HG02840 (cell line): ENCODE results near the gene EYS.
"Not testable (repeated sequence)": the region's sequence is repeated elsewhere in the genome, so short reads cannot be mapped to it uniquely, and the experiment has no call there.

Source experiments
- ATAC-seq: cut with Tn5 transposase; IDR thresholded peaks from one replicate; pipeline ENCODE4 v1.9.1; 2021; ENCODE audit warnings: mild to moderate bottlenecking, moderate library complexity, moderate number of reproducible peaks; ENCODE audit not compliant: unreplicated experiment, low FRiP score

Gene EYS

GRCh38 chr6:64288351-64288750 is 1418.7 kb downstream of the EYS start:
- no peak for ATAC-seq

DNA sequence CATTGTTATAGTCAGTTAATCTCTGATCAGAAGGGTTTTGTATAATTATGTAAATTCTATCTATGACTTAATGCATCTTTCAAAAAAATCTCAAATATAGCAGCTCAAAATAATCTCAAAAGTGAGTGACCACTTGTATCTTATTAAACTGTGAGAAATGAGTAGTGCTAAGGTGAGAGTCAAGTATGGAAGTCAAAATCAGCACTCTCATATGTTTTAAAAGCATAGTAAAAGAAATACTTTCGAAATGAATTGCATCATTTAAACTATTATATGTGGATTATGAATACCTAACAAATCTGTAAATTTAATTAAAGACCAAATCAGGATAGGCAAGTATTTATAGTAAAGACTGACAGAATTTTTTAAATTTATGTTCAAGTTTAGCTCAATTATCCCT is 1425.9 kb downstream of the EYS start:
- ATAC-seq = no peak

- no peak for ATAC-seq
Observed at GRCh38 chr6:64280569-64280968, 1426.5 kb downstream of the EYS start.

DNA sequence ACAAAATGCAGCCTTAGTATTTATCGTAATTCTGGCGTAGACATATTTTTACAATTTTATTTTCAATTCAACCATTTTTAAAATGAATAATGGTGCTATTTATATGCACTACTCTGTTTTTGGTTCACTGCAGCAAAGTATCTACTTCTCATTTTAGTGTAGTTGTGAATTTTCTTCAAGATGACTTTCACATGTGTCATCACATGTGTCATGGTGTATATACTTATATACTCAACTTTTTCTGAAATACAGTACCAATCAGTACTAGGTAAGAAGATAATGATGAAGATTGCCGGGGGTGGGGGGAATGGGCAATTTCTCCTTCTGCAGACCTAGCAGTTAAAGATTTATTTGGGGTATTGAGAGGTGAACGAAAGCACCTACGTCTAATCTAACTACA is 1436.9 kb downstream of the EYS start:
- ATAC-seq = no peak

DNA sequence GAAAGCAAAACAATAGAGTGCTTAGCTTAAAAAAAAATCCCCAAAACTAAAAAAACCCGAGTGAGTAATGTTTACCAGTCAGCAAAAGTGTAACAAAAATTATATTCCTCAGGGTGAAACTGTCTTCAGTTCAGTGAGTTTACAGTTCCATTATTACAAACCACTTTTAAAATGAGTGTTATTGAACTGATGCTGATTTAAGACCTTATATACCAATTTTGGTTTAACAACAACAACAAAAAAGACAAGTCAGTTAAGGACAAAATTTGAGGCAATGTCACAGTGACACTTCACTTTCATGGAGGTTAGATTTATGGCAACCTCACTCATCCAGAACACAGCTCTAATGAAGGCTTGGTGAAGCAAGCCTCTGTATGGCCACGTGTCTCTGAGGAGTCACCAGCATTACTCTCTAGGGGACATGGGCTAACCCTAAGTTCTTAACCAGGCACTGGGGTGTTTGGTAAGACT is 1440.6 kb downstream of the EYS start:
- ATAC-seq = peak; percentile 81

DNA sequence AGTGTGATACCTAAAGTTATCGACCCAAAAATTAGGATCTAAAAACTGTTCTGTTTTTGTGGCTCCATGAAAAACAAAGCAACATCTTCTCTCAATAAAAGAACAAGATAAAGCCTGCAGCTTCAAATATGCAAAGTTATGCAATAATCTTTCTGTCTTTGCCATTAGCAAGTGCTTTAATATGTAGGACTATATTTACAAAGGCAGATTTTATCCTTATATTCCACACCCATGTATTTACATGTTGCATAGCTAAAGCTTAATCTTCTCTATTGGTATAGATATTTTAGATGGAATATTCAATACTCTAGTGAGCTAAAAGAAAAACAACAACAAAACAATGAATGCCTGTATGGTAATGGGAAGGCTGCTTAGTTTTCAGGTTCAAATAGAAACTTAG is 1443.2 kb downstream of the EYS start:
- ATAC-seq = no peak

- no peak for ATAC-seq
Observed at GRCh38 chr6:64259372-64259771, 1447.7 kb downstream of the EYS start.

GRCh38 chr6:64258752-64259151 is 1448.3 kb downstream of the EYS start:
- ATAC-seq = no peak

DNA sequence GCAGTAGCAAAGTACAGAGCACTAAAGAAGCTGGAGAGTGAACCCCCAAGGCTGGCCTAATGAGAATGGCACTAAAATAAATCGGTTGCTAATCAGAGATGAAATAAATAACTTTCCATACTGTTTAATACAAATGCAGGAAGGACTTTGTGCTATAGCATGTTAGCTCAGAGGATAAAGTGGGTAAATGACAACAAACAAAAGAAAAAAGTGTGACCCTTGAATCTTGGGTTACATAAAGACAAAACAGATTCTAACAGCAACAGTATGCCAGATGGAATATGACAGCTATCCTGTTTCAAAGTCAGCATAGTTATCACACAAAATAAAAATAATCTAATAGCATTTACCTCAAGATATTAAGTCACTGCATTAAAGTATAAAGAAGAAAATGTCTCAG is 1448.7 kb downstream of the EYS start:
- ATAC-seq = no peak

GRCh38 chr6:64257586-64257985 is 1449.4 kb downstream of the EYS start:
- ATAC-seq = no peak

GRCh38 chr6:64256483-64256882 is 1450.5 kb downstream of the EYS start:
- no peak for ATAC-seq

- ATAC-seq = no peak
Observed at GRCh38 chr6:64255000-64255399, 1452.0 kb downstream of the EYS start.

GRCh38 chr6:64254558-64254957 is 1452.5 kb downstream of the EYS start:
- no peak for ATAC-seq

DNA sequence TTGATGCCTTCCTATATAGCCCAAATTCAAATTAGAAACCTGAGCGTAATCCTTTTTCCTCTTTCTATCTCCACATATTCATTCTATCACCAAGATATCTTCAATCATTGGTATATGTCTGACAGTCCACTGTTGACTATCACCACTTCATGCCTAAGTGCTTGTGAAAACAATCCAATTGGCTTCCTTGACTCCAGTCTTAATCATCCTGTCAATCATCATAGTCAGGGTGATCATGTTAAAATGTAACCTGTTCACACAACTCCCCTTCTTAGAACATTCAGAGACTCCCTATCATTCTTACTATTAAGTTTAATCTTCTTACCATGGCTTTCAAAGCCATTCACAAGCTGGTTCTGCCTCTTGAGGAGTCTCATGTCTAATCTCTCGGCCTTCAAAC is 1454.8 kb downstream of the EYS start:
- no peak for ATAC-seq

GRCh38 chr6:64250126-64250525 is 1456.9 kb downstream of the EYS start:
- no peak for ATAC-seq

GRCh38 chr6:64249115-64249514 is 1457.9 kb downstream of the EYS start:
- ATAC-seq = no peak

DNA sequence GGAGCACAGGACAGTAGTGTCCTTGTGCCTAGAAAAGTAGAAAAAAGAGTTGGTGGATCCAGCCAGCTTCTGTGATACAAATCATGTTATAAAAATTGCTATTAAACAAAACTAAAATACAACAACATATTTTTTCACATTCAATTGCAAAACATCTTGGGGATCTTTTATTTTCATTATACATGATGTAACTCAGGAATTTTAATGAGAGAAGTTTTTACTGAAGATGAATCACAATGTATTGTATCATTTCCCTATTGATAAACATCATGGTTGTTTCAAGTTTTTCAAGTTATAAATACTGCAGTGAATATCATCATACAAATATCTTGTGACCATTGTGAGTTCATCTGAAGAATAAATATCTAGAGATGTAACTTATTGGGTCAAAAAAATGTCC is 1463.4 kb downstream of the EYS start:
- no peak for ATAC-seq

- not testable (repeated sequence) for ATAC-seq
Observed at GRCh38 chr6:64238908-64239307, 1468.1 kb downstream of the EYS start.

DNA sequence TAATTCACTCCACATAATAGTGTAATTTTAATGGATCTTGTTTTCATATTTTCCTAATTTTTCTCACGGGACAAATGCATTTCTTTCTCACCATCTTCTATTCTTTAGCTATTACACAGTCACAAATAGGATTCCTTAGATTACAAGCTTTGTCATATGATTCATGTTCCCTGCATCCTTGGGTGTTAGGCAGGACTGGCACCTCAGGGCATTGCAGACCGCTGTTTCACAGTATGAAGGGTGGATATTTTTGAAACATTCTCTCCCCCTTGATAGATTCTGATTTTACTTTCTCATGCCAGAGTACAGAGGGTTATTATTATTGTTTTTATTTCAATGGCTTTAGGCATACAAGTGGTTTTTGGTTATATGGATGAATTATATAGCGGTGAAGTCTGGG is 1469.0 kb downstream of the EYS start:
- no peak for ATAC-seq

- ATAC-seq = no peak
Observed at GRCh38 chr6:64233746-64234145, 1473.3 kb downstream of the EYS start.

DNA sequence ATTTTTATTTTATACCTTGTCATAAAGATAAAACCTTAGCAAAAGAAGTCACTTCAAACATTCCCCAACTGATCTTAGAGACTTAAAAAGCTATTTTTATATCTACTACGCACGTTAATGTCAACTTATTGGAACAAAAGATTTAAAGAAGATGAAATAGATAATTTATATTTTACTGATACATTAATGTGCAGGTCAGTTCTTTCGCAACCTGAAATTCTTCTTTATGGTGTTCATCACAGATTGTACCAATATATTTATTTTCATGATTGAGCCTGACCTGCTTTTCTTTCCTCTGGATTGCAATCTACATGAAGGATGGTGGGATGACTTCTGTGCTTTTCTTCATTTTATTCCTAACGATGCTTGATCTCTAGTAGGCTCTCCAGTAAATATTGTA is 1475.1 kb downstream of the EYS start:
- ATAC-seq = no peak

DNA sequence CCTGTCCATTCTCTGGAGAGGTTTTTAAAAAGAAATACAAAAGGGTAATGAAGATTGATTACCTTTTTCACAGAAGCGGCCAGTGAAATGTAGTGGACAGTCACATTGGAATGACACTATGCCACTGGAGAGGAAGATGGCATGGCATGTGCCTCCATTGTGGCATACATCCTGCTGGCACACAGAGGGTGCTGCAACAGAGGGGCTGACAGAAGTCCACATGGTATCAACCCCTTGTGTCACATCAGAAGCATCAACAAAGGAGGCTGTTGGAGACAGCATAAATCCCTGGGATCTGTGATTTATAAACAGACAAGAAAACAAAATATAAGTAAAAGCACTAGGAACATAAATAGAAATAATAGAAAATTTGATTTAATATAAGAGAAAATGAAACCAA is 1476.5 kb downstream of the EYS start:
- ATAC-seq = no peak

DNA sequence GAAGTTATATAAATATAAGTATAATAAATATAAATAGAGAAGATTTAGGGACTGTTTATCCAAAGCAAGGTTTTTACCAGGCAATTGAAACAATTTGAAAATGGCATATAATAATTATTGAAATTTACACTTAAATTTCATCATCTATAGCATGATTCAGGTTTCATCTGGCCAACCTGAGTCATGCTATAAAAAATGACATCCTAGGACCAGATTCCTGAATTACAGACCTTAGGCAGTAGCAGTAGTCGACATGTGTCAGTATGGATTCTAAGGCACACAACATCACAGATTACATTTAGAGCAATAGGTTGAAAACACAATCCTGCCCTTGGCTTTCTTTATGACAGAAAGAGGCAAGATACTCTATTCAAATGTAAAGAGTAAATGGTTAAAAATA is 1479.2 kb downstream of the EYS start:
- no peak for ATAC-seq
